Right renal pelvis (tissue), 4 donors: Measurements from ENCODE around the gene NR6A1. TPM values are rescaled to one million over a fixed set of nuclear protein-coding genes. Genes with fewer than 3 reads are reported as not detected.

Experiments used
- DNase-seq, 4 donors: peaks; one replicate each; pipeline ENCODE4 v3.0.0-alpha.2; 2013; ENCODE audit warnings: low read depth in 4 of 4, low spot score in 3 of 4, missing footprints in 1 of 4
- polyA plus RNA-seq, 4 donors: library from polyadenylated mRNA; unstranded; fragments of 120-200 nt; gene quantifications; one replicate each; pipeline ENCODE4 v1.2.1, GENCODE V29; 2013; ENCODE audit not compliant: insufficient read length in 4 of 4

Gene NR6A1
- polyA plus RNA-seq, 4 donors, result 0.76 to 1.00 (median 0.87) TPM

DNA sequence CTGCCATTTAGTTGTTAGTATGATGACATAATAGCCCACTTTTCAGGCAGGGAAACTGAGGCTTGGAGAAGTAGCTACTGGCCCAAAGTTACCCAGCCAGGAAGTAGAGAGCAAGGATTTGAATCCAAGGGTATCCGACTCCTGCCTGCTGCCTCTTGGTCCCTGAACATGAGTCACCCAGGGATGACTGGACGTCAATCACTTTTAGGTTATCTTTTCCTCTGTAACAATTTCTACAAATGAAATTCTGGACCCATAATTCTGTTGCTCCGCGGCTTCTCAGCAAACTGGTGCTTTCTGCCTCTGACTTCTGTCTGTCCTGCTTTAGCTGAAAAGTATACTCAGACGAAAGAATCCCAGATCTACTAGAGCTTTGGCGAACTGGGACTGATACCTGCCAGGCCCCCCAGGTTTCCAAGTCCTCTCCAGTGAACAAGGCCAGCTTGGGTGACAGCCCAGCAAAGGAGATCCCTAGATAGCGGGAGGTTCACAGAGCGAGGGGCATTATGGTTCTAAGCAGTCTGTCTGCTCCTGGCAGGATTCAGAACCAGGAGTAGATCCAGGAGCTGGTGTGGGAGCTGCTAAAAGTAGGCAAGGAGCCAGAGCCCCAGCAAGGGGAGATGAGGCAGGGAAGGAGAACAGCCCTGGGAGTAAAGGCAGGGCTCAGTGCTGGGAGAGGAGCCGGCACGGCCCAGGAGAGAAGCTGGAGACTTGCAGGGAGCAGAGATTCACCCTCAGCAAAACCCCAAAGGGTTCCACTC, 26.4 kb upstream of the NR6A1 start:
- no peak for DNase-seq

DNA sequence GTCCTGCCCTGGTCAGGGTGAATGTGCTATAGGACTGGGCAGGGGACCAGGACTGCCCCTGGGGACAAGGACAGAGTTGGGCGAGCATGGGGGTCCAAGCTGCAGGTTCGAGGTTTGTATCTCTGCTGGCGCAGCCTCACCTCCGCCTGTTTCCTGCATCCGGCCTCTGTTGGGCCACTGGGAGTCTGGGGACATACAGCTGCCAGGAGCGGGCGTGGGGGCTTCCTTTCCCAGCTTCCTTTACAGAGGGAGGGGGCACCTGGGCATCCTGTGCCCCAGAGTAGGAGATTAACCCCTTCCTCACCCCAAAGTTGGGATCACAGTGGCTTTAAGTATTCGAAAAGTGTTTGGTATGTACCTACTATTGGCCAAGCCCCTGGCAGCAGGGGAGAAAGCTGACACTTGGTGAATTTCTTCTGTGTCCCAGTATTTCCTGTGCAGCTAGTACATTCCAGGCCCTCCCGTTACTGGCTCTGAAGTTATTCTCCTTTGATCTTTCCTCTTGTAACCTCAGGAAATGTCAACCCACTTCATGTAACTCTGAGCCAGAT, 24.8 kb upstream of the NR6A1 start:
- DNase-seq, result no peak

DNA sequence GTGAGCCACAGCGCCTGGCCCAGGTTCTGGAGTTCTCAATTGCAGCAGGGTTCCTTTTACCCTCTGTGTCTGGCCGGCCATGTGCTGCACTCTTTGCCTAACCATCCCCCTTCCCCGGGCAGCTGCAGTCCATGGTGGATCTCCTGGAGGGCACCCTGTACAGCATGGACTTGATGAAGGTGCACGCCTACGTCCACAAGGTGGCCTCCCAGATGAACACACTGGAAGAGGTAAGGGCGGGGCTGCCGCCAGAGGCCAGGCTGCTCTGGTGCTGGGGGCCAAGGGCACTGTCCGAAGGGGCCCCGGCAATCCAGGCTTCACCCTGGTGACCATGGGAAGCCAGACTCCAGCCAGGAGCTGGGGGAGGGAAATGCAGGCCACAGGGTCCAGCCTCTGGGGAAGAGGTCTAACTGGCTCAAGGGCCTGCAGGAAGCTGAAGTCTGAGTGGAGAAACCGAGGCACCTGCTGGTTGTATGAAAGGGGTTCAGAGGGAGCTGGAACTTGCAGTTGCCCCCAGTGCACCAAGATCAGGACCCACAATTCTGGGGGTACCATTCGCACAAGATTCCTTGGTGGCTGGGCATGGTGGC, 23.9 kb upstream of the NR6A1 start:
- no peak for DNase-seq

DNA sequence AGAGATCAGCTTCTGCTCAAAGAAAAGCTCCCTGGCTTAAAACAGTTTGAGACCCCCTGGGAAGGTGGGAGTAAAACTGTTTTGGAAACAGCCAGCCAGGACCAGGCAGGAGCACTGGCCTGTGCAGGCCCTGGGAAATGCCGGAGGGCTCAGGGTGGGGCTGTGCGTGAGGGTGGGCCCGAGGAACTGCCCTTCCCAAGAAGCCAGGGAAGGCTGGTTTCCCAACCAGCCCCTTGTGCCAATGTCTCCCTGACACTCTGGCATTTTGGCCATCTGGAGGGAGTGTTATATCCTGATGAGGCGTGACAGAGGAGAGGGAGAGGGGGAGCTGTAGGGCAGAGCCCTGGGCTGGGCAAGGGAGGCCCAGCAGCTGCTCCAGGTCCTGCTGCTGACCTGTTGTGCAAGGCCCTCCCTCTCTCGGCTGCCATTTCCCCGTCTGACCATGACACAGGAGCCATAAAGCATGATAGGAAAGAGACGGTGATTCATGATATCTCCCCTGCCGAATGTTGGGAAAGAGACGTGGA, 22.0 kb upstream of the NR6A1 start:
- no peak for DNase-seq

DNA sequence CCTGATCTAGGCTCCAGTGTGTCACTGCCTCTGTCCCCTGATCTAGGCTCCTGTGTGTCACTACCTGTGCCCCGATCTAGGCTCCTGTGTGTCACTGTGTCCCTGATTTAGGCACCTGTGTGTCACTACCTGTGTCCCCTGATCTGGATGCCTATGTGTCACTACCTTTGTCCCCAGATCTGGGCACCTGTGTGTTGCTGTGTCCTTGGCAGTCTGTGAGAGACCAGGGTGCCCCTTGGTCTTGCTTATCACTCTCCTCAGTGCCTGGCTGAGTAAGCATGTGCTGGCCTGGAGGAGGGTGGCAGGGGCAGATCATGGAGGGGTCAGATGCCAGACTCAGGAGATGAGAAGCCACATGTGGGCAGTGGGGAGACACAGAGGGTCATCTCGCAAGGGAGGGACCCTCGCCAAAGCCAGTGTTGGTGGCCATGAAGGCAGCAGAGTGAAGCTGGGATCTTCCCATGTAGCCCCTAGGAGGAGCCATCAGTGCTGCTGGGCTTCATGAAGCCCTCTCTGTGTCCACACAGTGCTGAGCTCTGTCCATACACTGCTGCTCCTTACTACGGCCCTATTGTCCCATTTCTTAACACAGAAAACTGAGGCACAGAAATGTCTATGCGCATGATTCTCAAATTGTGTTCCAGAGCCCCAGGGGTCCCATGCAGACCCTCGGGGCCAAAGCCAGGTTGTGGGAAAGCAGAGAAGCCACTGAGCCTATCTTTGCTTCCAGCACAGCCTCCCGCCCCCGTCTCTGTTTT, 21.3 kb upstream of the NR6A1 start:
- no peak for DNase-seq

DNA sequence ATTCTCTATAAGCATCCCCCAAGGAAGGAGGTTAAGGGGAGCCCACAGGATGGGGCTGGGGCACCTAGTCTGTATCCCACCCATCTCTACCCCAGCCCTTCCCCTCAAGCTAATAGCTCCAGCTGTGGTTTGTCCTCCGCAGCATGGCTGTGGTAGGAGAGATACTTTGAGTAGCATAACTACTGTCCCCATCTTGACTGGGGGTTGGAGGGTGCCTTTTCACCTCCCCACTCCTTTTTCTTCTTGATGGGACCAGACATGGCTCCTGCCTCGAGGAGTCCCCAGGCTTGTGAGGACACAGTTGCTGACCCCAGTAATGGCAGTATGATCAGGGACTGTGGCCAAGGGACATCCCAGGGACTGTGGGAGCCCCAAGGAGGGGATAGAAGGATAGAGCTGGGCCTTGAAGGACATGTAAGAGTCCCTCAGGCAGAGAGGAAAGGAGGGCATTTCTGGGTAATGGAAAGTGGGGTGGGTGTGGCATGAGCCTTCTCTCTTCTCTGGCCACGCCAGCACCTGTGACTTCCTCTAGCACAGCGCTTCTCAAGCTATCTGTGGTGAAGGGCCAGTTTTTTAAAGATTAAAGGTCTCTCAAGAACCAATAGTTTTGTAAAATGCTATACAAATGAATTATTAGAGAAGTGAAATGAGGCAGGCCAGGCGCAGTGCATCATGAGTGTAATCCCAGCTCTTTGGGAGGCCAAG, 19.8 kb upstream of the NR6A1 start:
- DNase-seq, result no peak

DNA sequence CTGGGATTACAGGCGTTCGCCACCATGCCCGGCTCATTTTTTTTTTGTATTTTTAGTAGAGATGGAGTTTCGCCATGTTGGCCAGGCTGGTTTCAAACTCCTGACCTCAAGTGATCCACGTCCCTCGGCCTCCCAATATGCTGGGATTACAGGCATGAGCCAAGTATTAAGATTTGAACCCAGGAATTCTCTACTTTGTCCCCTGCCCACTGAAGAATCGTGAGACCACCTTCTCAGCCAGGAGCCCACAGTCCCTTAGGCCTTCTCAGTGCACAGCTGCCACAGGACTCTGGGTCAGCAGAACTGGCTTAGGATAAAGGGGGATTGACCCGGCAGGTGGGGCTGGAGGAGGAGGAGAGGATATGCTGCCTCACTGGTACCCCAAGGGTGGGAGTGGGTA, 19.2 kb upstream of the NR6A1 start:
- no peak for DNase-seq

DNA sequence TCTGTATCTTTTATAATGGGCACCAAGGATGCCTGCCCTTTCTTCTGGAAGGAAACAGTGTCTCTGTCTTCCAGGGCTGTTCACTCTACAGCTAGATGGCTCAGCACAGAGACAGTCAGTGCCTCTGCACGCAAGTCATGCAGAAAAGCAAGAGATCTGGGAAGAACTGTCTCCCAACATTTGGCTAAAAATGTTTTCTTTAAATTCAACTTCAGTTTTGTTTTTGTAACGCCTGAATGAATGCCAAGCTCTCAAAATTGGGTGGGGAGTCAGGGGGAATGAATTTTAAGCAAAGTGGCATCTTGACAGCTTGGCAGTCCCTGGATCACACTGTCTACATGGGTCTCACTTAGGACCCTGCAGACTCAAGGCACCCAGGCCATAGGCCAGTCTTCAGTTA, 18.4 kb upstream of the NR6A1 start:
- DNase-seq, result no peak

DNA sequence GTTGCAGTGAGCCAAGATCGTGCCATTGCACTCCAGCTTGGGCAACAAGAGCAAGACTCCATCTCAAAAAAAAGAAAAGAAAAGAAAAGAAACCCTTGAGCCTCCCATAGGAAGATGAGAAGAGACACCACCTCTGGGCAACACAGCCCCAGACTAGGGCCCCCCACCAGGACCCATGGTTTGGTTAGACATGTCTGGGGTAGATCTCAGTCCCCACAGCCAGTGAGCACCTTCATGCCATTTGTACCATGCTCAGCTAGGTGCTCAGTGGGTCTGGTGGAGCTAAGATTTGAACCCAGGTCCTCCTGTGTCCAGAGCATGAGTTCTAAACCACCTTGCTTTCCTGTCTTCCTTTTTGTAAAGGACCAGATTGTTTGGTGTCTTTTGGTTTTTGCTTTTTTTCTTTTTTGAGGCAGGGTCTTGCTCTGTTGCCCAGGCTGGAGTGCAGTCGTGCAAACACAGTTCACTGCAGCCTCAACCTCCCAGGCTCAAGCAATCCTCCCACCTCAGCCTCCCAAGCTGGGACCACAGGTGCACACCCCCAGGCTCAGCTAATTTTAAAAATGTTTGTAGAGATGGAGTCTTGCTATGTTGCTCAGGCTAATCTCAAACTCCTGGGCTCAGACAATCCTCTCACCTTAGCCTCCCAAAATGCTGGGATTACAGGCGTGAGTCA, 17.6 kb upstream of the NR6A1 start:
- DNase-seq, result no peak

DNA sequence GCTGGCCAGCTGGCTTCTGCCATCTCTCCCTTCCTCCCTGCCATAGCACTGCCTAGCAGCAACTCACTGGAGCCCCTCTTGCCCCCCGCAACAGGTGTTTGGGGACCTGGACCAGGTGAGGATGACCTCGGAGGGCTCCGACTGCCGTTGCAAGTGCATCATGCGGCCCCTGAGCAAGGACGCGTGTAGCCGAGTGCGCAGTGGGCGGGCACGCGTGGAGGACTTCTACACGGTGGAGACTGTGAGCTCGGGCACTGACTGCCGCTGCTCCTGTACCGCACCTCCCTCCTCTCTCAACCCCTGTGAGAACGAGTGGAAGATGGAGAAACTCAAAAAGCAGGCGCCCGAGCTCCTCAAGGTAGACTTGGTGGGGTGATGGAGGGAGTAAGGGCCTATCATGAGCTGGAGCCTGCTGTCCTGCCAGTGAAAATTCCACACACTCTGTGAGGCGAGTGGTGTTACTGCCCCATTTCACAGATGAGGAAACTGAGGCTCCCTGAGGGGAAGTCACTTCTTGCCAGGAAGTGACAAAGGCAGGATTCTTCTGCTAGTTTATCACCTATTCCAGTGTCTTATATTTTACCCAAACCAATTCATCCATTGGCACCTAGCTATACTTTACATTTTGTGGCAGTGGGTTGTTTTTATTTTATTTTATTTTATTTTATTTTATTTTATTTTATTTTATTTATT, 15.9 kb upstream of the NR6A1 start:
- no peak for DNase-seq

DNA sequence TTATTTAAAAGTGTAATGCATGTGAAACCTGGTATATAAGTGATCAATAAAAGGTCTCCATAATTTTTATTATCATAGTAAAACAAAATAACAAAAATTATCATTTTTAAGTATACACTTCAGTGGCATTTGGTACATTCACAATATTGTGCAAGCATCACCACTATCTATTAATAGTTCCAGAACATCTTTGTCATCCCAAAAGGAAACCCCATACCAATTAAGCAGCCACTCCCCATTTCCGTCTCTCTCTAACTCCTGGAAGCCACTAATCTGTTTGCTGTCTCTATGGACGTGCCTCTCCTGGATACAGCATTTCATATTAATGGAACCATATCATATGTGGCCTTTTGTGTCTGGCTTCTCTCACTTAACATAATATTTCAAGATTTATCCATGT, 13.4 kb upstream of the NR6A1 start:
- no peak for DNase-seq

DNA sequence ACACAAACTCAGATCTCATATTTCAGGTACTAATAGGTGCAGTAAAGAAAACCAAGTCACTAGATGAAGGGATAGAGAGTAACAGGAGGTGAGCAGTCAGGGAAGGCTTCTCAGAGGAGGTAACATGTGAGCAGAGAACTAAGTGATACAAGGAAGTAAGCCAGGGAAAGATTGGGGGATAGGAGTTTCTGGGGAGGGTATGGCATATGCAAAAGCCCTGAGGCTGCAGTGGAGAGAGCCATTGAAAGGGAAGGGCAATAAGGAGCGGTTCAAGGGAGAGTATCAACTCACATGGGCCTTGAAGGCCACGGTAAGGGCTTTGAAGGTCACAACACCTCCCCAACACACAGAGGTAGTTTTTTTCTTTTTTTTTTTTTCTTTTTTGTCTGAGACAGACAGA, 12.7 kb upstream of the NR6A1 start:
- no peak for DNase-seq

DNA sequence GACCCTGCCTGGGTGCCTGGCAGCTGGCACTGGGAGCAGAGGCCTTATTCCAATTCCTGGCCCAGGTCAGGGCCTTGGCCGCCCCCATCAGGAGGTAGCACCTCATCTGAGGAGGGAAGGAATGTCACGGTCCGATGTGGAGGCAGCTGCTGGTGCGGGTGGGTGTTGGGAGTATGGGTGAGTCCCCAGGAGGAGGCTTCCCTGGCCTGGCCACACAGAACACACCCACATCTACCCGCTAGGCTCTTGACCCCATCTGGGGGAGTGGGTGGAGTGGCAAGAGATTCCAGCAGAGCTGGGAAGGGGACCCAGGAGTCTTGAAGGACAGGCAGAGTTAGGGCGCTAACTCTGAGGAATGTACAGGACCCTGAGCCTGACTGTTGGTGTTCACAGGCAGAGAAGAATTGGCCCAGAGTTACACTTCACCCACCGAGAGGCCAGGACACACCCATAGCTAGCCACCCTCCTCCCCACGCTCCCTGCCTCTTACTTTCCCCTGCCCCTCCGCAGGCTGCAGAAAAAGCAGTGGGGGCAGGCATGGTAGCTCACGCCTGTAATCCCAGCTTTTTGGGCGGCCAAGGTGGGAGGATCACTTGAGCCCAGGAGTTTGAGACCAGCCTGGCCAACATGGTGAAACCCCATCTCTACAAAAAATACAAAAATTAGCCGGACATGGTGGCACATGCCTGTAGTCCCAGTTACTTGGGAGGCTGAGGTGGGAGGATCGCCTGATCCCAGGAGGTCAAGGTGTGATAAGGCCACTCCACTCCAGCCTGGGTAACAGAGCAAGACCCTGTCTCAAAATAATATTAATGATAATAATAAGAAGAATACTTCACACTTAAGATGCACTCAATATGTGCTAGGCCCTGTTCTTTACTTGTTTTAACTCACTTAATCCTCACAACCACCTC, 11.8 kb upstream of the NR6A1 start:
- DNase-seq, result no peak

DNA sequence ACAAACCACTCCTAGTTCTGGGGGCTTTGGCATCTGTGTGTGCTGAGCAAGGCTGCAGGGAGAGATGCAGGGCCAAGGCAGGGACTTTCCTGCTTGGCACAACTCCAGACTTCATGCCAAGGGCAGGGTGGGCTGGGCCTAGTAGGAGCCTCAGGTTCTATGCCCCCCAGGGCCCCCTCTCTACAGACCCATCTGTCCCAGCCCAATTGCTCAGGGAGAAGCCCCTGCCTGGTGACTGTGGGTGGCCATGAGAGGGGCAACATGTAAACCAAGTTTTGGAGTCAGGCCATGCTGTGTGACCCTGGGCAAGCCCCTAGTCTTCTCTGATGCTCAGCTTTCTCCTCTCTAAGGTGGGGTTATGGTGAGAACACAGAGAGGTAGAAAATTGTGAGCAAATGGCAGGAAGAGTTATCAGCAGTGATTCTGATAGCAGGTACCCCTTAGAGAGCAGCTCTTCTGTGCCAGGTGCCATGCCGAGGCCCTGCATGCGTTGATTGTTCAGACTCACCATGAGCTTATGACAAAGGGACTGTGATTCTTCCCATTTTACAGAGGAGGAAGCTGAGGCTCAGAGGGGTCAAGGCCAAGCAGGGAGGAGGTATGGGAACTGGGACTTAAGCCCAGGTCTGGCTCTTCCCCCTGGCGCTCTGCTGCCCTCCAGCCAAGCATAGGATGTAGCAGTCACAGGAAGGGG, 11.0 kb upstream of the NR6A1 start:
- DNase-seq, result no peak

DNA sequence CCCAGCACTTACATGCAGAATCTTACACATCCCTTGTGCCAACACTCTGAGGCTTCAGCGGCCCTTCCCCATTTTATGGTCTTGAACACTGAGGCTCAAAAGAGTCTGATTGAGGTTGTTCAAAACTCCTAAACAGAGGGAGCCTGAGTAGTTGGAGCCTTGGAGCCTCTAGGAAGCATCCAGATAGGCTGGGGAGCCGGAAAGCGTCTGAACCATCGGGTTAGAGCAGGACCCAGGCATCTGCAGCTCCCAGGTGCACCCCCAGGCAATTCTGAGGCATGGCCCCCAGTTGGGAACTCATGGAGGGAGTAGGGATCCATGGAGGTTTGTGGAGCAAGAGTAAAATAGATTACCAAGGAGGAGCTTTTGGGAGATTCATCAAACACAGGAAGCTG, 9.6 kb upstream of the NR6A1 start:
- no peak for DNase-seq

DNA sequence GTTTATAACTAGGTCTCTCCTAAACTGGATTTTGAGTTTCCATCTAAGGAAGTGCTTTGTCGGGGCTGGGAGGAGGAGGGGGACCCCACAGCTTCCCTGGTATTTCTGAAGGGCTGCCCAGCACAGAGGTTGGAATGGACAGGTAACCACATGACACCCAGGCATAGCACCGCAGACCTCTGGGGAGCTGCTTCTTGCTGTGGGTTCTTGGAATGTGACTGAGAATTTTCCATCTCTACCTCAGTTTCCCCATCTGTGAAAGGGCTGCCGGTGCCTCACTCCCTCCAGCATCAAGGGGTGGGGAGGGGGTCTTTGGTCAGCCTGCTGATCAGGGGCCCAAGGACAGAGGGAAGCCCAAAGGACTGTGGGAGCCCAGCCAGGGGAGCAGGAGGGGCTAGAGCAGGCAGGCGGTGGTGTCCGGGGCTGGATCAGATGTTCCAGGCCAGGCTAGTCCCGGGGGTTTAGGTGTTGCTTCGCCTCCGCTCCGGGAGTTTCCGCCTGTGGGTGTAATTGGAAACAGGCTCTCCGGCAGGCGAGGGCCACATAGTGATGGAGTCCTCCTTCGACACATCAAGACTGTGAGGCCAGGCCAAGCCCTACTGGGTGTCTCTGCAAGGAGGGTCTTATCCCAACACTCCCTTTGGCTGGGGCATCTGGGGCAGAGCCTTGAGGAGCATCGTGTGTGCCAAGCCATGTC, 9.1 kb upstream of the NR6A1 start:
- DNase-seq, result no peak

DNA sequence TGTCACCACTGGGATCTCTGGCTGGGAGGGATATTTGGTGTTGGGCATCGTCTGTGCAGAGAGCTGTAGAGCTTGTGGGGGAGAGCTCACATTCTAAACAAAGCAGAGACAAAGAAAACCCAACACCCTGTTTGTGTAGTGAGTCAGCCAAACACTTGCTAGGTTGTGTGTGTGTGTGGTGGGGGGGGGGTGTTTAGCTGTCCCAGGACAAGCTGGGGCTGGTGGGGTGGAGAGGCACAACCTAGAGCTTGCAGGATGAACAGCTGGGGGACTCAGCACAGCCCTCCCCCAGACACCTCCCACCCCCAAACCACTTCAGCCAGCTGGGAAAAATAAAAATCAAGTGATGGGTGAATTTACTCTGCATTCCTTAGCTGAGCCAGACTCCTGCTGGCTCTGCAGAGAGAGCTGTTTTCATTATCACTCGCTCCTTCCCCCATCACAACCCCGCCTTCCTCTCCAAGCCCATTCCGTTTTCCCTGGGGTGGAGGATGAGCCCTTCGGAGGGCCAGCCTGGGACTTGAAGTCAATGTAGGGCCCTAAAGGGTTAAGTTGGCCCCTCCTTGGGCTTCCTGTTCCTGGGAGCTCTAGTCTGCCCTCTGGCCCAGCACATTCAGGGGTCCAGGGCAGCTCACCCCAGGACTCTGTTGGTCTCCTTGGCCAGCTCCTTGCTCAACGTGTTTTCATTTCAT, 8.4 kb upstream of the NR6A1 start:
- DNase-seq, result no peak
